KMS-11 (cell line): Measurements from ENCODE around the gene HS2ST1.
"Not testable (repeated sequence)": the region's sequence is repeated elsewhere in the genome, so short reads cannot be mapped to it uniquely, and the experiment has no call there.

Source experiments
- H2AFZ ChIP-seq: fragments of 200-600 bp; sonication (generic); 2 replicates; pipeline ENCODE4 v1.6.1; 2016; ENCODE audit warnings: antibody characterized with exemption, mixed run types, low read depth
- H3K27ac ChIP-seq: fragments of 200-600 bp; sonication (generic); 2 replicates; pipeline ENCODE4 v1.6.1; 2016; ENCODE audit warnings: mild to moderate bottlenecking, mixed run types
- H3K27me3 ChIP-seq: fragments of 200-600 bp; sonication (generic); 2 replicates; pipeline ENCODE4 v1.6.1; 2017; ENCODE audit warnings: mild to moderate bottlenecking, low read depth, mixed run types, moderate library complexity; ENCODE audit not compliant: insufficient read depth
- H3K36me3 ChIP-seq: fragments of 200-600 bp; sonication (generic); 2 replicates; pipeline ENCODE4 v1.6.1; 2017; ENCODE audit warnings: mild to moderate bottlenecking, mixed run types; ENCODE audit not compliant: insufficient read depth
- H3K4me1 ChIP-seq: fragments of 200-600 bp; sonication (generic); 2 replicates; pipeline ENCODE4 v1.6.1; 2016; ENCODE audit warnings: mild to moderate bottlenecking, low read depth, mixed run types; ENCODE audit not compliant: poor library complexity, severe bottlenecking
- H3K4me2 ChIP-seq: fragments of 200-600 bp; sonication (generic); 2 replicates; pipeline ENCODE4 v1.7.0; 2016; ENCODE audit warnings: mild to moderate bottlenecking, mixed run types
- H3K4me3 ChIP-seq: fragments of 200-600 bp; sonication (generic); IDR thresholded peaks from 2 replicates; pipeline ENCODE4 v1.6.1; 2017; ENCODE audit warnings: low read depth, low read length, mixed read lengths; ENCODE audit not compliant: insufficient read depth
- H3K79me2 ChIP-seq: fragments of 200-600 bp; sonication (generic); 2 replicates; pipeline ENCODE4 v1.6.1; 2016; ENCODE audit warnings: low read depth, mixed run types; ENCODE audit not compliant: insufficient read depth
- H3K9ac ChIP-seq: fragments of 200-600 bp; sonication (generic); 2 replicates; pipeline ENCODE4 v1.6.1; 2016; ENCODE audit warnings: mild to moderate bottlenecking, mixed run types
- H4K20me1 ChIP-seq: fragments of 200-600 bp; sonication (generic); 2 replicates; pipeline ENCODE4 v1.6.1; 2016; ENCODE audit warnings: mild to moderate bottlenecking, mixed run types; ENCODE audit not compliant: insufficient read depth
- CTCF ChIP-seq: fragments of 200-600 bp; sonication (generic); conservative IDR thresholded peaks from 2 replicates; pipeline ENCODE4 v1.6.1; 2017; ENCODE audit warnings: low read depth, mild to moderate bottlenecking, antibody characterized with exemption, low read length, moderate library complexity, mixed read lengths

The HS2ST1 gene

GRCh38 chr1:86960548-86960947 is 46.1 kb downstream of the HS2ST1 start:
- Histone ChIP-seq H3K9ac (no peak overlapping the region), H3K27me3 (no peaks in the 10 kb centered on the region), H3K4me1 (no peaks in the 10 kb centered on the region), H2AFZ (no peak overlapping the region), H3K4me3 (no peak overlapping the region), H3K4me2 (no peak overlapping the region), H4K20me1 (no peaks in the 10 kb centered on the region), H3K79me2 (no peaks in the 10 kb centered on the region), H3K27ac (no peak overlapping the region), H3K36me3 (no peaks in the 10 kb centered on the region)
- no peak for TF ChIP-seq CTCF

DNA sequence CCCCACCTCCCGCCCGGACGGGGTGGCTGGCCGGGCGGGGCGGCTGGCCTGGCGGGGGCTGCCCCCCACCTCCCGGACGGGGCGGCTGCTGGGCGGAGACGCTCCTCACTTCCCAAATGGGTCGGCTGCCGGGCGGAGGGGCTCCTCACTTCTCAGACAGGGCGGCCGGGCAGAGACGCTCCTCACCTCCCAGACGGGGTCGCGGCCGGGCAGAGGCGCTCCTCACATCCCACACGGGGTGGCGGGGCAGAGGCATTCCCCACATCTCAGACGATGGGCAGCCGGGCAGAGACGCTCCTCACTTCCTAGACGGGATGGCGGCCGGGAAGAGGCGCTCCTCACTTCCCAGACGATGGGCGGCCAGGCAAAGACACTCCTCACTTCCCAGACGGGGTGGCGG is 49.4 kb downstream of the HS2ST1 start:
- not testable (repeated sequence) for H3K36me3 ChIP-seq, H3K4me3 ChIP-seq, H3K27ac ChIP-seq, H3K79me2 ChIP-seq, H2AFZ ChIP-seq, H3K27me3 ChIP-seq, H4K20me1 ChIP-seq, H3K9ac ChIP-seq, H3K4me2 ChIP-seq, H3K4me1 ChIP-seq

DNA sequence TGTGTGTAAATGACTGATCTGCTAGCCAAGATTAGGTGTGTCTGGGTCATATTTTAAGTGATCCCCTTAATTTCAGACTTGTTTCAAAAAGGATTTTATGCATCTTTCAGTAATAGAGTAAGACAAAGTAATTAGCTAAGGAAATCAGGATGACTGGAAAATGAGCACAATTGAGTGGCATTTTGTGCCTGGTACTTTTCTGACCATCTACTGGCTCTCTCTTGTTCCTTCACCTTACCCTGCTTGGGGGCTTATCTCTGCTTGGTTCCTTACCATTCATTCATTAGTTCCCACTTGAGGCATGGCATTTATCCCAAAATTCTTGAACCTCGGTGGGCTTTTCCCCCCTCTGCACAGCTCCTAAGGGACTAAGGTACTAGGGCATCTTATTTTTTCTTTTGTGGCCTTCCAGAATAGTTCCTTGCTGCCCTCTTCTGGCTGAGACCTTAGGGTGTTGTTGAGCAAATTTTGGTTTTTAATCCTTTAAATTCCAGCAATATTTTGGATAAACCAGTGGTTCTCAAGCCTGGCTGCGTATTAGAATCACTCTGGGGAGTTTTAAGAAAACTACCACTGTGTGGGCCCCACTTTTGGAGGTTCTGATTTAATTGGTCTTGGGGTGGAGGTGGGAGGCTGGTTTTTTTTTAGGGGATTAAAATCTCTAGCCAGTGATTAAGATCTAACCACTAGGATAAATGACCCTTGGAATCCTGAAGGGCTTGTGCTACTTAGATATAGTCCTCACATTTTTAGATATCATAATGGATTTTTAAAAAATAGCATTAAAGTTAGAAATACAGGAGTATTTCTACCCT is 50.8 kb downstream of the HS2ST1 start:
- Histone ChIP-seq H3K27ac (no peak overlapping the region), H3K36me3 (no peaks in the 10 kb centered on the region), H3K27me3 (no peaks in the 10 kb centered on the region), H4K20me1 (no peaks in the 10 kb centered on the region), H3K4me1 (no peaks in the 10 kb centered on the region), H3K4me2 (no peak overlapping the region), H3K79me2 (no peaks in the 10 kb centered on the region), H2AFZ (no peak overlapping the region), H3K9ac (no peak overlapping the region), H3K4me3 (no peak overlapping the region)
- TF ChIP-seq CTCF, result peak; percentile 49

GRCh38 chr1:86965827-86966182 is 51.4 kb downstream of the HS2ST1 start:
- Histone ChIP-seq H3K4me3 (no peak overlapping the region), H3K4me1 (no peaks in the 10 kb centered on the region), H3K4me2 (no peak overlapping the region), H3K27me3 (no peaks in the 10 kb centered on the region), H3K9ac (no peak overlapping the region), H3K27ac (no peak overlapping the region), H3K36me3 (no peaks in the 10 kb centered on the region), H4K20me1 (no peaks in the 10 kb centered on the region), H3K79me2 (no peaks in the 10 kb centered on the region), H2AFZ (no peak overlapping the region)
- TF ChIP-seq CTCF, result no peak

GRCh38 chr1:86970938-86971337 is 56.5 kb downstream of the HS2ST1 start:
- Histone ChIP-seq H3K4me1 (peaks cover 10% of the 10 kb centered on the region), H3K36me3 (no peaks in the 10 kb centered on the region), H3K9ac (no peak overlapping the region), H3K27me3 (no peaks in the 10 kb centered on the region), H3K4me3 (no peak overlapping the region), H2AFZ (no peak overlapping the region), H3K27ac (no peak overlapping the region), H4K20me1 (no peaks in the 10 kb centered on the region), H3K79me2 (no peaks in the 10 kb centered on the region; the same call in 1 of the 2 replicates), H3K4me2 (no peak overlapping the region)
- TF ChIP-seq CTCF, result no peak
